ENCODE measurements around the gene FCHSD2. TPM values are rescaled to one million over a fixed set of nuclear protein-coding genes. Genes with fewer than 3 reads are reported as not detected.

FCHSD2 gene
- total RNA-seq, result 100 to 1,000 TPM in 4 of 7 donors, 10 to 100 TPM in 3; 66.1 to 129 (median 110) TPM
- polyA plus RNA-seq, result 10 to 100 TPM; 30.2 to 35.0 (median 32.2) TPM
- long read RNA-seq, donor 1, partial matches to known transcripts, result 0 of 1 reads
- long read RNA-seq, donor 1, other reads (novel, unspliced or antisense), result 0 of 1 reads
- long read RNA-seq, donor 2, partial matches to known transcripts, result 6 of 9 reads
- long read RNA-seq, donor 2, other reads (novel, unspliced or antisense), result 0 of 9 reads

DNA sequence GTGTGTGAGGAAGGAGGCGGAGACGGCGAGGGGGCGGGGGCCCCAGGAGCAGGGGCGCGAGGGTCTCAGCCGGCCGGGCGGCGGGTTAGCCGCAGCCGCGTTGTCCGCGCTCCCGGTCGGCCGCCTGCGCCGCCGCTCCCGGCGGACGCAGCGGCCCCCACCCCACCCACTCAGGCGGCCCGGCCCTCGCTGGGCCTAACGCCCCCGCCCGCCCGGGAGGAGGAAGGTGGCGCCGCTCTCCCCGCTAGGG is at the start of gene FCHSD2:
FCHSD2 (minus strand) TSS at position 191 of the 250 bp plus-strand sequence. CDS start 441 bp downstream, outside the sequence.
- intact Hi-C loops (cut with DNase I; ENCODE audit: low total_unique reads), result loop anchor here (5.0 kb wide), 1 partner anchor 35 kb away; no protein-coding TSS in a partner anchor
- no peaks in the 10 kb centered on the region for H3K9me3 ChIP-seq
- TF ChIP-seq POLR2AphosphoS5 (IDR thresholded peaks at IDR 0.05), result no peak
- TF ChIP-seq POLR2A (IDR thresholded peaks at IDR 0.05), result no peak
- TF ChIP-seq, protein P1, sequence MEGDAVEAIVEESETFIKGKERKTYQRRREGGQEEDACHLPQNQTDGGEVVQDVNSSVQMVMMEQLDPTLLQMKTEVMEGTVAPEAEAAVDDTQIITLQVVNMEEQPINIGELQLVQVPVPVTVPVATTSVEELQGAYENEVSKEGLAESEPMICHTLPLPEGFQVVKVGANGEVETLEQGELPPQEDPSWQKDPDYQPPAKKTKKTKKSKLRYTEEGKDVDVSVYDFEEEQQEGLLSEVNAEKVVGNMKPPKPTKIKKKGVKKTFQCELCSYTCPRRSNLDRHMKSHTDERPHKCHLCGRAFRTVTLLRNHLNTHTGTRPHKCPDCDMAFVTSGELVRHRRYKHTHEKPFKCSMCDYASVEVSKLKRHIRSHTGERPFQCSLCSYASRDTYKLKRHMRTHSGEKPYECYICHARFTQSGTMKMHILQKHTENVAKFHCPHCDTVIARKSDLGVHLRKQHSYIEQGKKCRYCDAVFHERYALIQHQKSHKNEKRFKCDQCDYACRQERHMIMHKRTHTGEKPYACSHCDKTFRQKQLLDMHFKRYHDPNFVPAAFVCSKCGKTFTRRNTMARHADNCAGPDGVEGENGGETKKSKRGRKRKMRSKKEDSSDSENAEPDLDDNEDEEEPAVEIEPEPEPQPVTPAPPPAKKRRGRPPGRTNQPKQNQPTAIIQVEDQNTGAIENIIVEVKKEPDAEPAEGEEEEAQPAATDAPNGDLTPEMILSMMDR (IDR thresholded peaks at IDR 0.05 in 8 of 11, conservative IDR thresholded peaks at IDR 0.05 in 3 of 11), result no peak
- peak within 1 kb of the TSS; percentile 95 to 99 (median 98) for H3K27ac ChIP-seq
- peaks cover 48 to 85% (median 74%) of the 10 kb centered on the region in 6 donors for H3K4me1 ChIP-seq
- WGBS, 5 donors, result 0 to 1% (median 1%) methylated on average over 9 to 31 of the region's 35 CpGs
- DNase-seq, result no peak
- H3K27me3 ChIP-seq (replicated peaks in 1 of 7), result no peaks in the 10 kb centered on the region
- peak within 1 kb of the TSS; percentile 91 to 100 (median 96) for H3K4me3 ChIP-seq
- H3K36me3 ChIP-seq, result peaks cover 0 to 25% (median 8%) of the 10 kb centered on the region in 6 donors

DNA sequence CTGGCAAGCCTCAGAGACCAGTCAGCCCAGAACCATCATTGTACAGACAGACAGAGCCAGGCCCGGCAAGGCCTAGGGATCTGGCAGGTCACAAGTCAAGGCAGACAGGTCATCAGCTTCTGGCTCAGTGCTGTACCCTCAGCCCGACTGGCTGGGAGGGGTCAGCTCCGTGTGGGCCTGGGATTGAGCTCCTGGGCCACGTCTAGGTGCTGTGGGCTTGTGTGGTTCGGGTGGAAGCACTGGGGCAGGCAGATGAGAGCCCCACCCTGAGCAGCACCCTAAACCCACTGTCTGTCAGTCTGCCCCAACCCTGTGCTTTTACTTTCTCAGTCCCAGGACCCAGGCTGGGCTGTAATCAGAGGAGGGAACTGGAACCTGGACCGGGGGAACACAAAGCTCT is 49.0 kb upstream of the FCHSD2 start:
- no peaks in the 10 kb centered on the region for H3K9me3 ChIP-seq
- H3K4me3 ChIP-seq, result no peak overlapping the region
- no peaks in the 10 kb centered on the region for H3K36me3 ChIP-seq
- peaks cover 4 to 65% (median 25%) of the 10 kb centered on the region in 6 donors for H3K4me1 ChIP-seq
- WGBS, 5 donors, result 79 to 92% (median 86%) methylated on average over 5 to 6 of the region's 6 CpGs
- no peak for DNase-seq
- intact Hi-C loops (cut with DNase I; ENCODE audit: low total_unique reads), result no loop called here
- TF ChIP-seq, protein P1 (IDR thresholded peaks at IDR 0.05 in 8 of 11, conservative IDR thresholded peaks at IDR 0.05 in 3 of 11), result no peak
- TF ChIP-seq POLR2A (IDR thresholded peaks at IDR 0.05), result no peak
- no peak for TF ChIP-seq POLR2AphosphoS5 (IDR thresholded peaks at IDR 0.05)
- H3K27ac ChIP-seq, result peak overlapping the region in 1 of 8 donors; percentile 85
- no peaks in the 10 kb centered on the region for H3K27me3 ChIP-seq (replicated peaks in 1 of 7)

- Histone ChIP-seq H3K27ac (peak overlapping the region in 2 of 8 donors; percentile 80 to 85), H3K36me3 (no peaks in the 10 kb centered on the region), H3K4me1 (peaks cover 8 to 71% (median 32%) of the 10 kb centered on the region in 6 donors), H3K4me3 (no peak overlapping the region), H3K27me3 (replicated peaks in 1 of 7) (no peaks in the 10 kb centered on the region), H3K9me3 (no peaks in the 10 kb centered on the region)
- TF ChIP-seq POLR2A (IDR thresholded peaks at IDR 0.05), result no peak
- TF ChIP-seq, protein P1 (IDR thresholded peaks at IDR 0.05 in 8 of 11, conservative IDR thresholded peaks at IDR 0.05 in 3 of 11), result no peak
- TF ChIP-seq POLR2AphosphoS5 (IDR thresholded peaks at IDR 0.05), result no peak
- DNase-seq, result no peak
- intact Hi-C loops (cut with DNase I; ENCODE audit: low total_unique reads), result no loop called here
- WGBS, 5 donors, result 90 to 96% (median 93%) methylated on average over 3 of the region's 3 CpGs
These were observed 48.4 kb upstream of the FCHSD2 start for GRCh38 chr11:73190557-73190885.

- Histone ChIP-seq H3K27me3 (replicated peaks in 1 of 7) (no peaks in the 10 kb centered on the region), H3K27ac (peak overlapping the region in 7 of 8 donors; percentile 46 to 89 (median 80)), H3K36me3 (no peaks in the 10 kb centered on the region), H3K9me3 (no peaks in the 10 kb centered on the region), H3K4me3 (no peak overlapping the region), H3K4me1 (peaks cover 11 to 77% (median 37%) of the 10 kb centered on the region in 6 donors)
- TF ChIP-seq POLR2A (IDR thresholded peaks at IDR 0.05) (no peak), POLR2AphosphoS5 (IDR thresholded peaks at IDR 0.05) (no peak)
- TF ChIP-seq, protein P1 (IDR thresholded peaks at IDR 0.05 in 8 of 11, conservative IDR thresholded peaks at IDR 0.05 in 3 of 11), result no peak
- 62 to 84% (median 71%) methylated on average over 5 of the region's 5 CpGs for WGBS, 5 donors
- DNase-seq, result no peak
- intact Hi-C loops (cut with DNase I; ENCODE audit: low total_unique reads), result loop anchor here (5.0 kb wide), 1 partner anchor 52 kb away; no protein-coding TSS in a partner anchor
These were observed 47.8 kb upstream of the FCHSD2 start for GRCh38 chr11:73189723-73190556.
